GM10266 (cell line): ENCODE measurements around the gene MIX23.
"Not testable (repeated sequence)": the region's sequence is repeated elsewhere in the genome, so short reads cannot be mapped to it uniquely, and the experiment has no call there.

Experiments
- DNase-seq: peaks from one replicate; pipeline ENCODE4 v3.0.0; 2012; ENCODE audit errors: extremely low spot score
- CTCF ChIP-seq: IDR thresholded peaks from 2 replicates; pipeline ENCODE4 v1.5.1; 2012; ENCODE audit warnings: mild to moderate bottlenecking, low read depth; ENCODE audit not compliant: control insufficient read depth, insufficient read depth; ENCODE audit errors: missing control alignments

MIX23 gene

GRCh38 chr3:122383771-122384697, 1.0 kb upstream of the MIX23 start, which contains the start of gene FAM162A:
Gene FAM162A, plus strand, starts transcription at chr3:122384182. Its CDS starts 84 bp downstream, at chr3:122384266.
- peak; percentile 81 for TF ChIP-seq CTCF
- peak; percentile 86 for DNase-seq

- no peak for TF ChIP-seq CTCF
- no peak for DNase-seq
Observed at GRCh38 chr3:122377975-122378374, 5.1 kb downstream of the MIX23 start.

- DNase-seq = no peak
- TF ChIP-seq CTCF = no peak
Observed at GRCh38 chr3:122374034-122374433, 9.0 kb downstream of the MIX23 start.

GRCh38 chr3:122366379-122366749, 16.7 kb downstream of the MIX23 start:
- TF ChIP-seq CTCF = no peak
- no peak for DNase-seq

- not testable (repeated sequence) for DNase-seq
Observed at GRCh38 chr3:122365582-122366378, 17.3 kb downstream of the MIX23 start.

GRCh38 chr3:122365073-122365472, 18.0 kb downstream of the MIX23 start:
- DNase-seq = no peak

More at GRCh38 chr3:122365073-122365472, 18.0 kb downstream of the MIX23 start:
- no peak for TF ChIP-seq CTCF
